ENCODE results near the gene BEGAIN.

BEGAIN gene

DNA sequence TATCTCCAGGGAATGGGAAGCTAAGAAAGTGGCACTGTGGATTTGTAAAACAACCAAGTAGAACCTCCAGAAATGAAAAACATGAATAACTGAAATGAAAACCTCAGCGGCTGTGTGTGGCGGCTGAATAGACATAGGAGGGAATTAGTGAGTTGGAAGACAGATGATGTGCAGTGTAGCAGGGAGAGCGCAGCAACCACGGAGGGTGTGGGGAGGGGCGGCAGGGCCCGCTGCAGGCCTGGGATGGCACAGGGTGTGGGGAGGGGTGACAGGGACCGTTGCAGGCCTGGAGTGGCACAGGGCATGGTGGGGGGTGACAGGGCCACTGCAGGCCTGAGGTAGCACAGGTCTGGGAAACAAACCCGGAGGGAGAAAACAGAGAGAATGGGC, 51.1 kb downstream of the BEGAIN start:
- no peaks in the 10 kb centered on the region for H3K27me3 ChIP-seq (replicated peaks; ENCODE audit: control insufficient read depth, insufficient read depth, low read length, poor library complexity, severe bottlenecking)
- peak in 1 of 3 donors; percentile 0 for DNase-seq

DNA sequence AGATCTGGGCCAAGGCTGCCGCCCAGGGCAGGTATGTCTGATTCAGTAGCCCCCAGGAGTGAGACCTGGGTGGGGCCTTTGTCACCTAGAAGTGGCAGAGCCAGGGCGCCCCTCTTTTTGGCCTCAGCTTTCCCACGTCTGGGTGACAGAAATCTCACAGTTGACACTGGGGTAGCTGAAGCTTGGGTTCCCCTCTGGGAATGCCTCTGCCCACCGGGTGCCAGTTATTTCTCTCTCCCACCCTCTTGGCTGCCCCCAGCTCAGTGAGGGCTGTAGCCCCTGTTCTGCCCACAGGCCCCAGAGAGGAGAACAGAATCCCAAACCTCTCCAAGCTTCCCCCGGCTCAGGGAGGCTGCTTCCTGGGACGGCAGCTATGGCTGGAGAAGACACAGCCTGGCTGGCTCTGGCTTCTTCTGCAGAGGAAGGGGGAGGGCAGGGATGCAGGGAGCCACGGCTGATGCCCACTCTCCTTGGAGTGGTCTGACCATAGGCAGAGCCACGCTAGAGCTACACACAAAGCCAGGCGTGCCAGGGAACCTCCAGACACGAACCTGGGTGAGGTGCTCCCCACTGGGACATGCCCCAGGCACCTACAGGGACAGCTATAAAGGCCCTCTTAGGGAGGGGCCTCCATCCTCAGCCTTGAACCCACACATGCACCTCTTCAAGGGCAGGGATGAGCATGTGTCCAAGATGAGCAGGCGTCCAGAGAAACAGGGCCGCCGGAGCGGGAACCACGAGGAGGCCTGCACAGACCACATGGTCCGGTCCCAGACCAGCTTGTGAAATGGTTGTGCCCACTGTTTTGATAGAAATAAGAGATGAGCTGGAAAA, 51.7 kb downstream of the BEGAIN start:
- no peaks in the 10 kb centered on the region for H3K9me3 ChIP-seq (ENCODE audit: control insufficient read depth, low read length)
- no peaks in the 10 kb centered on the region for H3K27me3 ChIP-seq (replicated peaks; ENCODE audit: control insufficient read depth, insufficient read depth, low read length, poor library complexity, severe bottlenecking)
- peak in 1 of 3 donors; percentile 0 for DNase-seq
- no peak overlapping the region for H3K4me3 ChIP-seq (ENCODE audit: insufficient read depth, low read depth, low read length, poor library complexity, severe bottlenecking)
- no peaks in the 10 kb centered on the region for H3K36me3 ChIP-seq (ENCODE audit: control insufficient read depth, insufficient read depth, low read length)
- H3K4me1 ChIP-seq (ENCODE audit: control insufficient read depth, insufficient read depth, low read length, poor library complexity, severe bottlenecking): peaks cover 3% of the 10 kb centered on the region
- no peak overlapping the region for H3K27ac ChIP-seq (ENCODE audit: insufficient read depth, low read length, poor library complexity, severe bottlenecking)

More for the DNA sequence above, 51.1 kb downstream of the BEGAIN start:
- H3K4me1 ChIP-seq (ENCODE audit: control insufficient read depth, insufficient read depth, low read length, poor library complexity, severe bottlenecking): peaks cover 3% of the 10 kb centered on the region
- H3K4me3 ChIP-seq (ENCODE audit: insufficient read depth, low read depth, low read length, poor library complexity, severe bottlenecking): no peak overlapping the region
- H3K36me3 ChIP-seq (ENCODE audit: control insufficient read depth, insufficient read depth, low read length): no peaks in the 10 kb centered on the region
- H3K27ac ChIP-seq (ENCODE audit: insufficient read depth, low read length, poor library complexity, severe bottlenecking): no peak overlapping the region
- H3K9me3 ChIP-seq (ENCODE audit: control insufficient read depth, low read length): no peaks in the 10 kb centered on the region

DNA sequence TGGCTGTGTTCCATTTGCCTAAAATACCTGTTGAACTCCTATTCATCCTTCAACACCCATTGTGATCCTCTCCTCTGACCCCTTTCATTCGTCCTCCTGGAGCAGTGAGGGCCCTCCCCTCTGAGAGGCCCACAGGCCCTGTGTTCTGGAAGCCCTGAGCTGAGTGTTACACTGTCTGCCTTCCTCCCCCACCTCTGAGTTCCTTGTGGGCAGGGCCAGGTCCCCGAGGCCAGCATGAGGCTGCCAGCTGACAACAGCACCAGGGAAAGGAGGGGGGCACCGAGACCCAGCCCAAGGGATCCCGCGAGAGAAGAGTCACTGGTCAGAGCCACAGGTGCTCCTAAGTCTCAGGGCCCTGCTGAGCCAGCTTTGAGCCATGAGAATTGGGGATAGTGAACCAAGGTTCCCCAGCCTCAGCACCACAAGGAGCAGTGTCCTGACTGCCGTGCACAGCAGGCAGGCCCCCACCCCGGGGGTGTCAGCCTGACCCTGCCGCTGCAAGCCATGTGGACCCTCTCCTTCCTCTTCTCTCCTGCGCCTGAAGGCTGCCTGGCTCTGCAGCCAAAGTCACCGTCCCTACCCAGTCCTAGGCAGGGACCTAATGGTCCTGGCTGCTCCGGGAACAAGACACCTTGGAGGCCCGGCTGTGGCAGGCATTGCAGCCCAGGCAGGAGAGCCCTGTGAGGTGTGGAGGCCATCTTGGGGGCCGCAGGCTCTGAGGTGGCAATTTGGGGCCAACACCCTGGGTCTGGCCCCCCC, 52.5 kb downstream of the BEGAIN start:
- H3K36me3 ChIP-seq (ENCODE audit: control insufficient read depth, insufficient read depth, low read length): peaks cover 4% of the 10 kb centered on the region
- H3K27ac ChIP-seq (ENCODE audit: insufficient read depth, low read length, poor library complexity, severe bottlenecking): no peak overlapping the region
- H3K9me3 ChIP-seq (ENCODE audit: control insufficient read depth, low read length): no peaks in the 10 kb centered on the region
- H3K4me3 ChIP-seq (ENCODE audit: insufficient read depth, low read depth, low read length, poor library complexity, severe bottlenecking): no peak overlapping the region
- DNase-seq: no peak
- peaks cover 3% of the 10 kb centered on the region for H3K4me1 ChIP-seq (ENCODE audit: control insufficient read depth, insufficient read depth, low read length, poor library complexity, severe bottlenecking)
- no peaks in the 10 kb centered on the region for H3K27me3 ChIP-seq (replicated peaks; ENCODE audit: control insufficient read depth, insufficient read depth, low read length, poor library complexity, severe bottlenecking)

DNA sequence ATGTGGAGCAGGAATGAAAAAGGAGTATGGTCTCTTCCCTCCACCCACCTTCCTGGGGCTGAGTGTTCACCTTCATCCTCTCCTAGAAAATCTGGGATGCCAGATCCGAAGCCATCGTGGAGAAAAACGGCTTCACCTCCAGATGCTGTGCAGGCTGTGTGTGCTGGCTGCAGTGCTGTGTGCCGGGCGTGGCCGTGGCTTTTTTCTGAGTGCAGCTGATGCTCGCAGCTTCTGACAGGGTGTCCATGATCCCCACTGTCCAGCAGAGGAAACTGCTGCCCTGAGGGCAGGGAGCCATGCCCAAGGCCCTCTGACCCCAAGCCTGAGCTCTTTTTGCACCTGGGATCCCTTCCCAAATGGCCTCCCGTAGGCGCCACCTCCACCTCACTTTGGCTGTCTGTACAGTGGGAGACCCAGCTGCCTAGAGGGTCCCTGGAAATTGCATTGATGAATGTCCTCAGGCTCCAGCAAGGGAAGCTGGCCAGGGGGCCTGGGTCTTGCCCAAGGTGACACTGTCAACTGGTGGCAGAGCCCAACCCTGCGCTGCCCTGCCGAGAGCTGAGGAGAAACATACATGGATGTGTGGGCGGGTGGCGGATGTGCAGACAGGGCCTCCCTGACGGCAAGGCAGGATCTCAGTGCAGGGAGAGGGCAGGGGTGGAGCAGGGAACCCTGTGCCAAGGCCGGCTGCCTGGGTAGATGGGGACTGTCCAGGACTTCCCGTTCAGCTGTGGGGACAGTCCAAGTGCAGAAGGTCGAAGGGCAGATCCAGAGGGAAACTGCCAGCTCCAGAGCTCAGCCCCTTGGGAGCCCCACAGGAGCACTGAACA, 53.3 kb downstream of the BEGAIN start:
- Histone ChIP-seq H3K4me1 (ENCODE audit: control insufficient read depth, insufficient read depth, low read length, poor library complexity, severe bottlenecking) (peaks cover 3% of the 10 kb centered on the region), H3K9me3 (ENCODE audit: control insufficient read depth, low read length) (no peaks in the 10 kb centered on the region)

DNA sequence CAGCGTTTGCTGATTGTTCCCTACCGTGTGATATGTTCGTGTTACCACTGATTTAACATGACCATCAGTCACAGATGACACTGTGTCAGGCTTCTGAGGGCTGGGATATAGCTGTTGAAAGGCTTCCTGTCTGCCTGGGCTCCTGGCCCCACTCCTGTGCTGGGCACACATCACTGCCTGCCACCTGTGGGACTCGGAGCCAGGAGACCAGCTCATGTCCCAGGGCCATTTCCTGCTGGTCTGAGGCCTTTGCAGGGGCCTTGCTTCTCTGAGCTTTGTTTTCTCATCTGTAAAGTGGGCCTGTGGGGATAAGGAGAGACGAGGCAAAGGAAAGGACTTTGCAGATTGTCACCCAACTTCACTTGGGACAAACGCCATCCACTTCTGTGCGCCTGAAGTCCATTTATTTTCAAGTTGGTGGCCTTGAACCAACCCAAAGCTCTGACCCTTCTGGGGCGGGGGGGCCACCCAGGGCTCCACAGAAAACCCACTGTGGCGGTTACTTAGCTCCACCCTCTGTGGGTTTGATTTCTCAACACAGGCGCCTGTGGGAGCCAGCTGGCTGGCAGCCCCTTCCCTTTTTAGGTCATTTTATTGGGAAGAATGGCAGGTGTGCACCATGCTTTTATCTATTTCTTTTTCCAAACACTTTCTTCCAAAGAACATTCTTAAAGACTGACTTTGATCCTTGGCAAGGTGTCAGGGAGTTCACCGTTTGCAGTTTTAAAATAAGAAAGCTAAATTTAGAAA, 54.1 kb downstream of the BEGAIN start:
- H3K4me3 ChIP-seq (ENCODE audit: insufficient read depth, low read depth, low read length, poor library complexity, severe bottlenecking): no peak overlapping the region
- no peak for DNase-seq
- H3K4me1 ChIP-seq (ENCODE audit: control insufficient read depth, insufficient read depth, low read length, poor library complexity, severe bottlenecking): peaks cover 3% of the 10 kb centered on the region

More for the DNA sequence above, 53.3 kb downstream of the BEGAIN start:
- no peak overlapping the region for H3K27ac ChIP-seq (ENCODE audit: insufficient read depth, low read length, poor library complexity, severe bottlenecking)
- H3K36me3 ChIP-seq (ENCODE audit: control insufficient read depth, insufficient read depth, low read length): peaks cover 6% of the 10 kb centered on the region
- H3K4me3 ChIP-seq (ENCODE audit: insufficient read depth, low read depth, low read length, poor library complexity, severe bottlenecking): no peak overlapping the region
- no peak for DNase-seq
- no peaks in the 10 kb centered on the region for H3K27me3 ChIP-seq (replicated peaks; ENCODE audit: control insufficient read depth, insufficient read depth, low read length, poor library complexity, severe bottlenecking)

DNA sequence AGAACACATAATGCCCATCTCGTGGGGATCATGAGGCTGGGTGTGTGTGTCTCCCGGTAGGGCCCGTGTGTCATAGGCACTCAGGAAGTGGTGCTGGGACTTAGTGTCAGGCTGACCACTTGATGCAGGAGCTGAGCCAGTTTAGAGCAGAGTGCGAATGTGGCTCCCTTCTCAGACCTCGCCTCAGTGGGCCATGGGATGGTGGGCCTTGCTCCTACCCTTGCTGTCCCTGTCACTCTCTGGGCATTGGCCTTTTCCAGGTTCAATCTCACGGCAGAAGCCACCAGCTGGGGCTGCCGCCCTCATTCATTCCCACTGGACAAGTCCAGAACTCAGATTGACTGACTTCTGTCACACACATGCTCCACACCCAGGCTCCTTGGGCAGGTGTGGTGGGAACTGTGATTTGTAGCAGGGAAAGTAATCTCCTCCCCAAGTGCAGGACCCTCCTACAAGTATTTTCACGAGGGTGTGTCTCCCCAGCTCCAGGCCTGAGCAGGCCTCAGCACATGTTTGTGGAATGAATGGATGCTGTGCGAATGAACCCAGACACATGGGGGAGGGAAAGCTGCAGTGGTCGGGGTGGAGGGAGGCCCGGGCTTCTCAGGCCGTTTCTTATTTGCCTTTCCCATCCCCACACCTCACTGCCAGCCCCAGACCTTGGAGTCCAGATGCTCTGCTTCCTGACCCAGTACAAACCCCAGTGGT, 54.9 kb downstream of the BEGAIN start:
- Histone ChIP-seq H3K9me3 (ENCODE audit: control insufficient read depth, low read length) (no peaks in the 10 kb centered on the region), H3K36me3 (ENCODE audit: control insufficient read depth, insufficient read depth, low read length) (peaks cover 6% of the 10 kb centered on the region), H3K27me3 (replicated peaks; ENCODE audit: control insufficient read depth, insufficient read depth, low read length, poor library complexity, severe bottlenecking) (no peaks in the 10 kb centered on the region), H3K4me1 (ENCODE audit: control insufficient read depth, insufficient read depth, low read length, poor library complexity, severe bottlenecking) (peaks cover 3% of the 10 kb centered on the region), H3K4me3 (ENCODE audit: insufficient read depth, low read depth, low read length, poor library complexity, severe bottlenecking) (no peak overlapping the region), H3K27ac (ENCODE audit: insufficient read depth, low read length, poor library complexity, severe bottlenecking) (no peak overlapping the region)
- no peak for DNase-seq

More for the DNA sequence above, 54.1 kb downstream of the BEGAIN start:
- H3K9me3 ChIP-seq (ENCODE audit: control insufficient read depth, low read length): no peaks in the 10 kb centered on the region
- H3K27ac ChIP-seq (ENCODE audit: insufficient read depth, low read length, poor library complexity, severe bottlenecking): no peak overlapping the region
- no peaks in the 10 kb centered on the region for H3K27me3 ChIP-seq (replicated peaks; ENCODE audit: control insufficient read depth, insufficient read depth, low read length, poor library complexity, severe bottlenecking)
- peaks cover 6% of the 10 kb centered on the region for H3K36me3 ChIP-seq (ENCODE audit: control insufficient read depth, insufficient read depth, low read length)

DNA sequence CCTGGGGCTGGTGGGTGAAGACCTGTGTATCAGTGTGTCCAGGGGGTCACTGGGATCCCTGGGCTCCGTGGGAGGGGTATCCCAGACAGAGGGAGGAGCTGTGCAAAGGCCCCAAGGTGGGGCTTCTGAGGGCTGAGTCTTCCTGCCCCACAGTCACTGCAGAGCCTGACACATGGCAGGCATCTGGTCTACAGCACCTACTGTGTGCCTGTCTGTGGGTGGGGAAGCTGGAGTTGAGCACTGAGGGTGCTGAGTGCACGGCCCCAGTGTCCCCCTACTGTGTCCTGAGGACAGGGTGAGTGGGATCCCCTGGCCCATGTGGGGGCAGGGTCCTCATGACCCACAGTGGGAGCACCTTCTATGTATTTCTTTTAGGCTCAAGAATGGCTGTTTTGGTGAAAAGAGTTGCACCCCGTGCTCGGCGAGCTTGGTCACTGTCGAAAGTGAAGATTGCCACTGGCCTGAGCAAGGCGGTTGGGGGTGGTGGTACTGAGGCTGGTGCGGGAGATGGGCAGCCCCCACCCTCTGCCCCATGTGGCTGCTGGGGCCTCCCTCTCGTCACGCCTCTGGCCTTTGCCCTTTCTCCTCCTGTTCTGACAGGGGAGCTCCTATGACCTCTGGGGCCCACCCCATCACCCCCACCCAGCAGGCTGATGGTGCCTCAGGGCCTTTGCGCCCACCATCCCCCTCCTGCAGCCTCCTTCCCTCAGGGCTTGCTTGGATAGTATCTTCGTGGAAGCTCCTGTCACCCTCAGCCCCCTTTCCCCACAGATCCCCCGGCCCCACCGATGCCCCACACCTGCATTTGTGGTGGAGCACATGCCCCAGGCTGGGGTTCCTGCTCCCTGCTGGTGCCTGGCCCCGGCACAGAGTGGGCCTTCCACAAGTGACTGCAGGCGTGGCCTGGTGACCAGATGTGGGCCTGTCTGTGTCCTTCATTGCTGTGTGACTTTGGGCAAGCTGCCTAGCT, 55.8 kb downstream of the BEGAIN start:
- H3K27me3 ChIP-seq (replicated peaks; ENCODE audit: control insufficient read depth, insufficient read depth, low read length, poor library complexity, severe bottlenecking): no peaks in the 10 kb centered on the region
- no peaks in the 10 kb centered on the region for H3K9me3 ChIP-seq (ENCODE audit: control insufficient read depth, low read length)
- no peak overlapping the region for H3K27ac ChIP-seq (ENCODE audit: insufficient read depth, low read length, poor library complexity, severe bottlenecking)
- H3K4me3 ChIP-seq (ENCODE audit: insufficient read depth, low read depth, low read length, poor library complexity, severe bottlenecking): no peak overlapping the region
- H3K36me3 ChIP-seq (ENCODE audit: control insufficient read depth, insufficient read depth, low read length): peaks cover 6% of the 10 kb centered on the region
- peaks cover 3% of the 10 kb centered on the region for H3K4me1 ChIP-seq (ENCODE audit: control insufficient read depth, insufficient read depth, low read length, poor library complexity, severe bottlenecking)
- no peak for DNase-seq

DNA sequence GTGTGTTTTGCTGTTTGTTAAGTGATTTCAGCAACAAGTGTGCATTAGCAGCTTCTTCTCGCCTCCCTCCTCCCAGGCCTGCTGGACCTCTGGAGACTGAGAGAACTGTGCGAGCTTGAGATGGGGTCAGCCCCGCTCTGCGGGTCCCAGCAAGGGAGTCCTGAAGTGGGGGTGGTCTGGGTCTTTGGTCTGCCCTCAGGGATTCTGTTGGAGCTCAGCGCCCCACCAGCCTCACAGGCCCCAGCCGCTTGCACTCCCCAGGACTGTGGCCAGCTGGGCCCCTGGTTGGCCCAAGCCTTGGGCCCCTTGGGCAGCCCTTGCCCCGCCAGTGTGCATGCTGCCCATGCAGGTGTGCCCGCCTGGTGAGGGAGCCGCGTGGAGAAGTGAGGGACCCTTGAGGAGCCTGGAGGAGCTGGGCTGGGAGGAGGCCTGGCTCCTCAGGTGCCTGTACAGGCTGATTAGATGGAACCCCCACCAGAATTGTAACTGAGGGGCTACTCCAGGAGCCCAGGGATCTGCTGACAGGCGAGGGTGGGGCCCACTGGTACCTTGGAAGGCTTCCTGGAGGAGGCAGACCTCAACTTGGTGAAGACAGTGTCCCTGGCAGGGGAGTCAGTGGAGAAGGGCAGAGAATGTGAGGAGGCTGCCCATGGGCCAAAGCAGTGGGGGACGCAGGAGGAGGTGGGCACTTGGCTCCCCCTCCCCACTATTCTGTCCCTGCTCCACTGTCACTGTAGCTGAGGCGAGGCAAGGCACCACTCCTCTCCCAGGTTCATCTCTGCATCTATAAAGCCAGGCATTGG, 56.7 kb downstream of the BEGAIN start:
- no peaks in the 10 kb centered on the region for H3K9me3 ChIP-seq (ENCODE audit: control insufficient read depth, low read length)
- no peak overlapping the region for H3K27ac ChIP-seq (ENCODE audit: insufficient read depth, low read length, poor library complexity, severe bottlenecking)
- no peaks in the 10 kb centered on the region for H3K27me3 ChIP-seq (replicated peaks; ENCODE audit: control insufficient read depth, insufficient read depth, low read length, poor library complexity, severe bottlenecking)
- DNase-seq: no peak
- peaks cover 6% of the 10 kb centered on the region for H3K36me3 ChIP-seq (ENCODE audit: control insufficient read depth, insufficient read depth, low read length)
- H3K4me3 ChIP-seq (ENCODE audit: insufficient read depth, low read depth, low read length, poor library complexity, severe bottlenecking): no peak overlapping the region
- H3K4me1 ChIP-seq (ENCODE audit: control insufficient read depth, insufficient read depth, low read length, poor library complexity, severe bottlenecking): peaks cover 3% of the 10 kb centered on the region

Data from effector memory CD4-positive, alpha-beta T cell (primary cell).